Suprapubic skin (tissue), 4 donors: ENCODE measurements around the gene RDX. TPM values are rescaled to one million over a fixed set of nuclear protein-coding genes. Genes with fewer than 3 reads are reported as not detected.

ENCODE experiments used
- DNase-seq, 2 donors: peaks; one replicate each; pipeline ENCODE4 v3.0.0-alpha.2; 2019; ENCODE audit warnings: low spot score in 2 of 2
- H3K27ac ChIP-seq: fragments of 200-600 bp; sonication (generic); one replicate; pipeline ENCODE4 v1.5.1; 2019
- H3K27me3 ChIP-seq: fragments of 200-600 bp; sonication (generic); one replicate; pipeline ENCODE4 v1.5.1; 2019
- H3K36me3 ChIP-seq: fragments of 200-600 bp; sonication (generic); one replicate; pipeline ENCODE4 v1.5.1; 2019
- H3K4me1 ChIP-seq: fragments of 200-600 bp; sonication (generic); one replicate; pipeline ENCODE4 v1.5.1; 2019
- H3K4me3 ChIP-seq: fragments of 200-600 bp; sonication (generic); one replicate; pipeline ENCODE4 v1.5.1; 2019; ENCODE audit warnings: mild to moderate bottlenecking
- H3K9me3 ChIP-seq: fragments of 200-600 bp; sonication (generic); one replicate; pipeline ENCODE4 v1.5.1; 2019
- CTCF ChIP-seq, 2 donors: fragments of 200-600 bp in 1 of 2; fragments of 450-650 bp in 1 of 2; sonication (generic) in 1 of 2; IDR thresholded peaks; one replicate each; pipeline ENCODE4 v1.5.1; 2016 to 2019; ENCODE audit warnings: antibody characterized with exemption in 2 of 2, mild to moderate bottlenecking in 1 of 2, moderate library complexity in 1 of 2
- EP300 ChIP-seq: sonication (generic); formaldehyde crosslinking; IDR thresholded peaks from one replicate; pipeline ENCODE4 v1.6.1; 2017; ENCODE audit warnings: antibody characterized with exemption
- POLR2A ChIP-seq, 2 donors: fragments of 450-650 bp; IDR thresholded peaks; one replicate each; pipeline ENCODE4 v1.6.1; 2017; ENCODE audit warnings: antibody characterized with exemption in 2 of 2, mild to moderate bottlenecking in 2 of 2, moderate library complexity in 2 of 2
- POLR2AphosphoS5 ChIP-seq, 3 donors: sonication (generic); formaldehyde crosslinking; IDR thresholded peaks; one replicate each; pipeline ENCODE4 v1.6.1; 2017; ENCODE audit warnings: antibody characterized with exemption in 3 of 3
- WGBS: methylation state at CpG from one replicate; pipeline ENCODE4 v1.1.5; 2018; 5-methylcytosine and 5-hydroxymethylcytosine counted together
- total RNA-seq, 4 donors: library from RNA; depleted of rRNA; stranded (reverse); fragments of >200 nt; gene quantifications; one replicate each; pipeline ENCODE4 v1.1.0, GENCODE V29; 2016

Gene RDX
- total RNA-seq, 4 donors from 2014 or later: 24.8 to 46.4 (median 38.3) TPM

- 91% methylated on average over 3 of the region's 3 CpGs for WGBS
Observed at GRCh38 chr11:110327508-110327907, 31.1 kb upstream of the RDX start.

GRCh38 chr11:110323786-110324185 is 27.4 kb upstream of the RDX start:
- WGBS: 94% methylated on average over 4 of the region's 4 CpGs
- no peak for TF ChIP-seq CTCF (IDR thresholded peaks at IDR 0.05)
- no peak for TF ChIP-seq POLR2AphosphoS5 (IDR thresholded peaks at IDR 0.05)
- no peak for TF ChIP-seq EP300
- no peak for TF ChIP-seq POLR2A (IDR thresholded peaks at IDR 0.05)
- Histone ChIP-seq H3K9me3 (no peaks in the 10 kb centered on the region), H3K36me3 (no peaks in the 10 kb centered on the region), H3K4me1 (no peaks in the 10 kb centered on the region), H3K27ac (no peak overlapping the region), H3K27me3 (no peaks in the 10 kb centered on the region), H3K4me3 (no peak overlapping the region)
- DNase-seq: no peak

More at GRCh38 chr11:110327508-110327907, 31.1 kb upstream of the RDX start:
- Histone ChIP-seq H3K36me3 (no peaks in the 10 kb centered on the region), H3K27ac (no peak overlapping the region), H3K27me3 (no peaks in the 10 kb centered on the region), H3K4me3 (no peak overlapping the region), H3K9me3 (no peaks in the 10 kb centered on the region), H3K4me1 (no peaks in the 10 kb centered on the region)
- DNase-seq: no peak
- TF ChIP-seq POLR2AphosphoS5 (IDR thresholded peaks at IDR 0.05) (no peak), POLR2A (IDR thresholded peaks at IDR 0.05) (no peak), EP300 (no peak), CTCF (IDR thresholded peaks at IDR 0.05) (no peak)

DNA sequence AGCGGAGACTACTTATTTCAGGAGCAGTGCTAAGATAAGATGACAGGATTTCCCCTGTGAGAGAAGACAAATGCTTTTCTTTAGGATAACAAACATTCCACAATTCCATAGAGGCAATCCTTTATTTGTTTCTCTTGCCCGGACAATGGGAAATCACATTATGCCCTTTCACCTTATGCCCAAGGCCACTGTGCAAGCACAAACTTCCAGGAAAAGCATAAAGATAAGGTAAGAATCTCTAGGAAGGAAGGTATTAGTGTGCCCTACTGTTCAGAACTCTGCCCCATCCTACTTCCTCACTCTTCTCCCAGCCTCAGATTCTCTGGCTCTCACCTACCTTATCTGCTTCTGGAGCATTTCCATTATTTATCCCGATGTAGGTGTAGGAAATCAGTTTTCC is 23.1 kb upstream of the RDX start:
- no peaks in the 10 kb centered on the region for H3K36me3 ChIP-seq
- TF ChIP-seq POLR2A (IDR thresholded peaks at IDR 0.05) (no peak), POLR2AphosphoS5 (IDR thresholded peaks at IDR 0.05) (no peak), EP300 (no peak), CTCF (IDR thresholded peaks at IDR 0.05) (no peak)
- no peaks in the 10 kb centered on the region for H3K27me3 ChIP-seq
- no peaks in the 10 kb centered on the region for H3K4me1 ChIP-seq
- no peaks in the 10 kb centered on the region for H3K9me3 ChIP-seq
- WGBS: 89% methylated on average over 3 of the region's 3 CpGs
- no peak overlapping the region for H3K4me3 ChIP-seq
- no peak overlapping the region for H3K27ac ChIP-seq
- no peak for DNase-seq

DNA sequence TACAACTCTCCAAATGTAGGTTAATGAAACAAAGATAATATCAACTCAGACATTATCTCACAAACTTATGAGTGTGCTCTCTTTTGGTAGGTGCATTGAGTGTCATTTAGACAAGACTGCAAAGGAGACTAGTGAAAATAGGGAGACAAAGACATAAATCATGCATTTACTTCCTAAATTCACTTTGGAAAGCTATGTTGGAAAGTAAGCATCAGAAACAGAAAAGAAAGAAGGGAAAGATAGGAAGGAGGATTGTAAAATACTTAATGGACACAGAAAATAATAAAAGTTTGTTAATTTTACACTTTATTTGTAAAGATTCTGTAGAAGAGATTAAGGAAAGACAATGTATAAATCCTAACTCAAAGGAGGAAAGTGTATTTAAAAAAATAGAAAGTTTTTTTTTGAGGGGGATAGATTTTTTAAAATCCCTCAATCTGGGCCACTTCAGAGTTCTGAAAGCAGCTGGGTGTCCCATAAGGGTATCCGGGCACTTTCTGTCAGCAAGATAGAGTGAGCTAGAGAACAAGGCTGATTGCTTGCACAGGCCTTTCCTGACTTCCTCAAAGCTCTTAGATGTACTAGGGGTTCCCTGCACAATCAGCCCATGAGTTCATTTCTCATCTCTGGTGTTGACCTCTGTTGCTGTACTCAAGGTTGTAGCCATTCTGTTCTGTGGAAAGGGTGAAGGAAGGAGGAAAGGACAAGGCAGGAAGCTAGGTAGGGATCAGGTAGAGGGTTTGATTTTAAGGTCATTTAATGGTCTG is 22.4 kb upstream of the RDX start:
- Histone ChIP-seq H3K4me1 (no peaks in the 10 kb centered on the region), H3K27ac (no peak overlapping the region), H3K4me3 (no peak overlapping the region), H3K27me3 (no peaks in the 10 kb centered on the region), H3K36me3 (no peaks in the 10 kb centered on the region), H3K9me3 (no peaks in the 10 kb centered on the region)
- no peak for DNase-seq
- TF ChIP-seq POLR2AphosphoS5 (IDR thresholded peaks at IDR 0.05): no peak
- no peak for TF ChIP-seq EP300
- WGBS: 91% methylated on average over 1 of the region's 1 CpG

DNA sequence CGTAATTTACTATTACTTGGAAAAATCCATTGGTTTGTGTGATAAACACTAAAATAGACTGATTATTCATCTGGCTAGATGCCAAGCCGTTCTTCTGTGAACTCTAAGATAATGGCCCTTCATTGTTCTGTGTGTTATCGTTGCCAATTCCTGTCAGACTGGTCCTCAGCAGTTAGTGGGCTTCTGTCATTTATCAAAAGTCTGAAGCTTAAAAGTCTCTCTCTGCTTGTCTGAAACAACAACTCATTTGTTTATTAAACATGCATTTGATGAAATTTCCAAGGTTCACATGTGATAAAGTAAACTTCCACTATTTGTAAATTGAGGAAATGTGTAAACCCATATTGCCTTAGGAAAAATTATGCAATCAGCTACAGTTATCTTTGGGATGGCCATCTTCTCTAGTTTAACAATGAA is 21.1 kb upstream of the RDX start:
- 29% methylated on average over 3 of the region's 3 CpGs for WGBS
- no peaks in the 10 kb centered on the region for H3K36me3 ChIP-seq
- H3K4me1 ChIP-seq: no peaks in the 10 kb centered on the region
- no peak for TF ChIP-seq POLR2A (IDR thresholded peaks at IDR 0.05)
- TF ChIP-seq EP300: no peak
- no peak for TF ChIP-seq CTCF (IDR thresholded peaks at IDR 0.05)
- no peak for TF ChIP-seq POLR2AphosphoS5 (IDR thresholded peaks at IDR 0.05)
- H3K4me3 ChIP-seq: no peak overlapping the region
- no peak overlapping the region for H3K27ac ChIP-seq
- no peaks in the 10 kb centered on the region for H3K9me3 ChIP-seq
- no peaks in the 10 kb centered on the region for H3K27me3 ChIP-seq
- no peak for DNase-seq
